Stimulated activated naive CD4-positive, alpha-beta T cell (primary cell): ENCODE measurements around the gene PARS2.

Experiments
- DNase-seq, 6 experiments: peaks; one replicate each; lab custom pipeline; 2025; lab: John Stamatoyannopoulos, UW

PARS2 gene

GRCh38 chr1:54774820-54775498 is 10.6 kb upstream of the PARS2 start:
- no peak for DNase-seq

- no peak for DNase-seq
Observed at GRCh38 chr1:54772951-54773350, 8.6 kb upstream of the PARS2 start.

- no peak for DNase-seq
Observed at GRCh38 chr1:54768093-54768492, 3.8 kb upstream of the PARS2 start.

GRCh38 chr1:54767526-54767925 is 3.2 kb upstream of the PARS2 start:
- DNase-seq: no peak

GRCh38 chr1:54766726-54767125 is 2.4 kb upstream of the PARS2 start:
- no peak for DNase-seq

GRCh38 chr1:54764922-54765561 is 719 bp upstream of the PARS2 start:
- no peak for DNase-seq

GRCh38 chr1:54763816-54764132 is 549 bp downstream of the PARS2 start:
- DNase-seq: no peak

GRCh38 chr1:54758678-54759348 is 5.5 kb downstream of the PARS2 start:
- no peak for DNase-seq

- DNase-seq: no peak
Observed at GRCh38 chr1:54757833-54758232, 6.5 kb downstream of the PARS2 start.

- no peak for DNase-seq
Observed at GRCh38 chr1:54754486-54755285, 9.6 kb downstream of the PARS2 start.

- DNase-seq: no peak
Observed at GRCh38 chr1:54754045-54754444, 10.3 kb downstream of the PARS2 start.

GRCh38 chr1:54751426-54751825 is 12.9 kb downstream of the PARS2 start:
- no peak for DNase-seq

GRCh38 chr1:54750596-54750995 is 13.7 kb downstream of the PARS2 start:
- DNase-seq: no peak

GRCh38 chr1:54748094-54748835 is 16.1 kb downstream of the PARS2 start:
- no peak for DNase-seq

- DNase-seq: no peak
Observed at GRCh38 chr1:54745864-54746263, 18.5 kb downstream of the PARS2 start.

- no peak for DNase-seq
Observed at GRCh38 chr1:54745274-54745673, 19.0 kb downstream of the PARS2 start.

- DNase-seq: no peak
Observed at GRCh38 chr1:54744696-54745095, 19.6 kb downstream of the PARS2 start.

- no peak for DNase-seq
Observed at GRCh38 chr1:54743416-54744226, 20.7 kb downstream of the PARS2 start.

- no peak for DNase-seq
Observed at GRCh38 chr1:54742282-54742681, 22.0 kb downstream of the PARS2 start.

- no peak for DNase-seq
Observed at GRCh38 chr1:54741531-54741930, 22.8 kb downstream of the PARS2 start.

- no peak for DNase-seq
Observed at GRCh38 chr1:54738244-54738643, 26.1 kb downstream of the PARS2 start.
